HL-60 (cell line): ENCODE data around the gene ZBED4.

ENCODE experiments used
- CTCF ChIP-seq: IDR thresholded peaks from one replicate; pipeline ENCODE4 v1.5.1; 2011; ENCODE audit warnings: low read length, control low read depth, inconsistent platforms; ENCODE audit not compliant: insufficient read depth
- GABPA ChIP-seq: IDR thresholded peaks from 2 replicates; pipeline ENCODE4 v1.6.1; 2012; ENCODE audit warnings: low read depth
- POLR2AphosphoS5 ChIP-seq: IDR thresholded peaks from 2 replicates; pipeline ENCODE4 v1.6.1; 2012; ENCODE audit warnings: low read depth

GRCh38 chr22:49911881-49912625 is 58.4 kb downstream of the ZBED4 start:
- TF ChIP-seq CTCF (no peak), GABPA (no peak), POLR2AphosphoS5 (no peak)
